ENCODE data around the gene TRAM2.

TRAM2 gene

GRCh38 chr6:52603000-52603795 lies 26.3 kb upstream of the TRAM2 start:
- peak; percentile 92 for DNase-seq (ENCODE audit: low read depth)
- peak; percentile 22 for TF ChIP-seq CTCF (conservative IDR thresholded peaks at IDR 0.05; ENCODE audit: control insufficient read depth, insufficient read depth, low read depth, low read length)
- H3K4me3 ChIP-seq (ENCODE audit: control insufficient read depth, low read depth, low read length) = no peak overlapping the region

- no peak for DNase-seq (ENCODE audit: low read depth)
- no peak overlapping the region for H3K4me3 ChIP-seq (ENCODE audit: control insufficient read depth, low read depth, low read length)
- no peak for TF ChIP-seq CTCF (conservative IDR thresholded peaks at IDR 0.05; ENCODE audit: control insufficient read depth, insufficient read depth, low read depth, low read length)
These were observed 21.9 kb upstream of the TRAM2 start for GRCh38 chr6:52598824-52599190.

- peak; percentile 83 for TF ChIP-seq CTCF (conservative IDR thresholded peaks at IDR 0.05; ENCODE audit: control insufficient read depth, insufficient read depth, low read depth, low read length)
- peak overlapping the region; percentile 8 for H3K4me3 ChIP-seq (ENCODE audit: control insufficient read depth, low read depth, low read length)
- DNase-seq (ENCODE audit: low read depth) = peak; percentile 86
These were observed 21.4 kb upstream of the TRAM2 start for GRCh38 chr6:52598123-52598823.

DNA sequence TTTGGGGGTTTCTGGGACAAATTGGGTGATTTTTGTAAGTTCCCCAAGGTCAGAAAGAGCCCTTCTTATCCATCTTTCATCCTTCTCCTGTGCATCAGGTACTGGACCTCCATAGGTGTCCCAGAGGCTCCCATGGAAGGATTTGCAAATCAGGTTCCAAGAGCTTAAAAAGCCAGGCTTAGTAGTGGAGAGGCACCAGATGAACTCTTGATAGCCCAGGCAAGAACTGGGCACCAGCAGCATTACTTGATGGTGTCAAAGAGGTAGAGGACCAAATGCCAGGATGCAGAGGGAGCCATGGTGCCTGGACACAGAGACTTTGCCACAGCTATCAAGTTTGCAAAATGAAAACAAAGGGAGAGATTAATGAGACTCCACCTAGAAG lies 20.9 kb upstream of the TRAM2 start:
- H3K4me3 ChIP-seq (ENCODE audit: control insufficient read depth, low read depth, low read length) = peak overlapping the region; percentile 8
- DNase-seq (ENCODE audit: low read depth) = no peak
- TF ChIP-seq CTCF (conservative IDR thresholded peaks at IDR 0.05; ENCODE audit: control insufficient read depth, insufficient read depth, low read depth, low read length) = no peak

GRCh38 chr6:52596371-52597028 lies 19.6 kb upstream of the TRAM2 start:
- DNase-seq (ENCODE audit: low read depth) = peak; percentile 90

GRCh38 chr6:52595796-52596130 lies 18.9 kb upstream of the TRAM2 start:
- no peak for TF ChIP-seq CTCF (conservative IDR thresholded peaks at IDR 0.05; ENCODE audit: control insufficient read depth, insufficient read depth, low read depth, low read length)
- H3K4me3 ChIP-seq (ENCODE audit: control insufficient read depth, low read depth, low read length) = peak overlapping the region; percentile 24
- DNase-seq (ENCODE audit: low read depth) = peak; percentile 67

More at GRCh38 chr6:52596371-52597028, 19.6 kb upstream of the TRAM2 start:
- TF ChIP-seq CTCF (conservative IDR thresholded peaks at IDR 0.05; ENCODE audit: control insufficient read depth, insufficient read depth, low read depth, low read length) = no peak
- no peak overlapping the region for H3K4me3 ChIP-seq (ENCODE audit: control insufficient read depth, low read depth, low read length)

Measured in fibroblast of mammary gland (primary cell).